Amniotic stem cell (primary cell): ENCODE measurements around the gene POLR1A.

ENCODE experiments used
- DNase-seq: peaks from one replicate; lab custom pipeline; 2025; lab: John Stamatoyannopoulos, UW

The POLR1A gene

DNA sequence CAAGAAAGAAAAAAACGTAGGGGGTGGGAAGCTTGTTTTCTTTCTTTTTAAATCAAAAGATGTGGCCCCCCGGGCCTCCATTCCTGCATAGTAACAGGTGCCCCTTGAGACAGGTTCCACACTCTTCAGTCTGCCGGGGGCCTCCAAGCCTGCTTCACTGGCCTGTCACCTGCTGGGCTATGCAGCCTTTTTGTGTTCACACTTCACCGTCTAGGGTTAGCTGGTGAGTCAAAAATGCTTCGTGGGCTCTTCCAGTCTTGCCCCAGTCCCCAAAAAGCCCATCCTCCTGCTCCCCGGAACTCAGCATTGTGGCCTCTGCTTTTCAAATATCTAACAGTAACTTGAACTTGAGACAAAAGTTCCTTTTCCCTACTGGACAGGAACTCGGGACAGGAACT lies 67.9 kb downstream of the POLR1A start:
- DNase-seq = no peak

DNA sequence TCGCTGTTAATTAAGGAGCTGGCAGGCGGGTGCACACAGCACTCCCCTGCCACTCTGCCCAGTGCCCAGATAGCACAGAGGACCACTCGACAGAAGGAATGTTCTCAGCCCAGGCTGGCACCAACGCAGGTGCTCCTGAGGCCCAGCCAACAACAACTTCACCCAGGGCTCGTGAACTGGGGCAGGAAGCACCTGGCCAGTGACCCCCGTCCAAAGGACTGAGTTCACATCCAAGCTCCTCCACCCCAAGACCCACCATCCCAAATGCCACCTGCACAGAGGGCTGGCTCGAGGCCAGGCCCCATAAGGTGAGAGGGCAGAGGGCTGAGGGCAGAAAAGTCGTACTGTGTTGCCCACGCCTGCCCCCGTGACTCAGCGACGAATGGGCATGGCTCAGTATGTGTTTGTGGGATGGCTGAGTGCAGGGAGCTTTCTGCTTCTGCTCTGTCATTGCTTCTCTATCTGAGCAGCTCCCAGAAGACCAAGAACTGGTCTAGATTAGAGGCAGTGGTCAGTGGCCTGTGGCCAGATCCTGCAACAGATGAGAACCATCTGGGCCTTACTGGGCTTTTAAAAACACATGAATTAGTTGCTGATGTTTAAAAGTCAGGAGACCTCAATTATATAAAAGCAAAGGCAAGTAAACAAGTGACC lies 68.4 kb downstream of the POLR1A start:
- DNase-seq = no peak

DNA sequence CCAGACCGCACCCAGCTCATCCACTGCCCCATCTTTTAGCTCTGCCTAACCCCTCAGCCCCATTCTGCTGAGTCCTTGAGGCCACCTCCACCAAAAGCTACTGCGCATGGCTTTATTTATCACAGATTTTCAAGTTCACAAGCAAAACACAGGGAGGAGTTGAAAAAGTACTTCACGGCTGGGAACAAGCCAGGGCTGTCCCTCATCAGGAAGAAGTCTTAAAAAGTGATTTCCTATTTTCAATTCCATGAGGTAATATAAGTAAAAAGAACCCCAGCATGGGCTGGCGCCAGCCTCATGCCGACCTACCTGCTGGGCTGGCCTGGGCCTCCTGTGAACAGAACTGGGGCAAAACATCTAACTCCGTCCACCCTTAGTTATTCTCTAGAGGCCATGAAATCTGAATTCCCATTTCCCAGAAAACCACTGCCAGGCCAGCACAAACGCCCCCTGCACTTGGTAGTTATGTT lies 69.0 kb downstream of the POLR1A start:
- DNase-seq = no peak

DNA sequence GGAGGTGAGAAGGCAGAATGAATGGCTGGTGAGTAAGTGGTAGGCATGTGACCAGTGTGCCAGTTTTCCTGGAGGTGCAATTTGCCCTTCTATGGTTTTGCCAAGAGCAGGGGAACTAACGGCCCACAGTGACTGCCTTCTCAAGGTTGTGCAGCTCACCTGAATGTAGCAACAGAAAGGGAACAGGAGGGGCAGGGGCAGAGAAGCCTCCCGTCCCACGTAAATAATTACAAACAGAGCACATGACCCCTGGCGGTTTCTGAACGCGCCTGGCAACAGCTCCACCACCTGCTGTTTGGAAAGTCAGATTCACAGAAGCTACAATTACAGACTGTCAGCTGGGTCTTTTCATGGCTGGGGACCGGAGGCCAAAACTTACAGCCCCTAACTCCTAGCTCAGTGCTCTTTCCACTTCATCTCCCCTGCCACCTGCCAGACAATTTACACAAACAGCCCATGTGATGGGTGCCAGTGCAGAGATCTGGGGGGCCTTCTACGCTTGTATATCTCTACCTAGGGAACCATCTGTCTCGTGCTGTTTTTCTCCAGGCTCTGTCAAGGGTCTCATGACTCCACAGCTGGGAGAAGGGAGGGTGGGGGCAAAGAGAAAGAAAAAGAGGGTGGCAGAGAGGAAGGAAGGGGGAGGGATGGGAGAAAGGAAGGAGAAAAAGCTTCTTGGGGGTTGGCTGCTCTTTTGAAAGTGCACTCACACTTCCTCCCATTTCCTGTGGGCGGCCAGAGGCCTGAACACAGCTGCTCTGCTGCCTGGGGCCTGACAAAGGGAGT lies 69.6 kb downstream of the POLR1A start:
- DNase-seq = no peak

DNA sequence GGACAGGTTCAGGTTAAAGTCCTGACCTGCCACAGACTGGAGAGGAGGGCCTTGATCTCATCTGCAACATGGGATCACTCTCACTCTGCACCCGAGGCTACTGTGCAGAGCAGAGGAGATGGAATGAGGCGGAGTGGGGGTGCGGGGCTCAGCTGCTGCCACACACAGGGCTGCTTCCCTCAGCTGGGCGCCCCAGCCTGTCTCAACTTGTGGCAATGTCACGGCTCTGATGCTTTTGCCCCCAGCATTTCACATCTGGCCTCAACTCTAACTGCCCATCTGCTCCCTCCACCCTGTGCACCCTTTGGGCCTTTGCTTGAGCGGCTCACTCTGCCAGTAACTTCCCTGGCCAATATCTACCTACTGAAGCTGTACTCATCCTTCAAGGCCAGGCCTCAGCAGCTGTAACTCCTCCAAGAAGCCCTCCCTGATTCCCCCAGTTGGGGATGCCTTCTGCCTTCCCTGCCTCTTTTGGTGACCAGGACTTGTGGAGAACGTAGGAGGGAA lies 70.3 kb downstream of the POLR1A start:
- no peak for DNase-seq

DNA sequence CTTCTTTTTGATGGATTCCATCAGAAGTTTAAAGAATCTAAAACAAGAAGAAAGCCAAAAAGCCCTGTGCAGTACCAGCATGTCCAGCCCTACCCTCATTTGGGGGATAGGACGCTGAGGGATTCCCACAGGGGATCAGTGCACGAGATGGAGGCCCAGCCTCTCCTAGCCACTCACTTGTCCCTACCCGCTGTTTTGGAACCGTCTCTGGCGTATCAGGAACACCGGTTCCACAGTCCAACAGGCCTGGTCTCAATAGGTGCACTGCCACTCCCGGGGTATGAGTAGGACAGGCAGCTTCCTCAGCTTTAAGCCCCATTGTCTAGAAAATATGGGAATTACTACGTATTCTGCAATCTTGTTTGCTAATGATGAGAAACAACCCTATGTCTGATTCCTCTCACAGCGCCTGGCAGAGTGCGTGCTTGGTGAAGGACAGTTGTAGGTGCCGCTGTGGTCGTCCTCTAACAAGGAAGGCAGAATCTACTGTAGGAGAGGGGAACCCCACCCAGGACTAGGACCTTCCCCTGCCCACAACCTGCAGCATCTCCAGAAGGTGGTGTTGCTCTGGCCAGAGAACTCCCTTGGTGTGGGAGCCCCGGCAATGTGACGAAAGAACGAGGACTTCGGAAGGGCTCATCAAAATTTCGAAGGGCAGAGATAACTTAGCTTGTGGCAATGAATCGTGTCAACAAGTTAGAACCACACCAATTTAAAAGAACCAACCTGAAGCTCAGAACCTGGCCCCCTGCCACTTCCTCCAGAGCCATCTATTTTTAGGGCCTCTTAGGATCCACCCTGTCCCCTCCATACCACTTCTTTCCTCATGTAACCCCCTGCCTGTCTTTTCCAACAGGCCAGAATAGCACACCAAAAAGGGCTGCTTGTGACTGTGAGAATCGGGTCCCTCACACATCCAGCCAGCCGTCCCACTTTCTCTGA lies 71.7 kb downstream of the POLR1A start:
- DNase-seq = no peak

DNA sequence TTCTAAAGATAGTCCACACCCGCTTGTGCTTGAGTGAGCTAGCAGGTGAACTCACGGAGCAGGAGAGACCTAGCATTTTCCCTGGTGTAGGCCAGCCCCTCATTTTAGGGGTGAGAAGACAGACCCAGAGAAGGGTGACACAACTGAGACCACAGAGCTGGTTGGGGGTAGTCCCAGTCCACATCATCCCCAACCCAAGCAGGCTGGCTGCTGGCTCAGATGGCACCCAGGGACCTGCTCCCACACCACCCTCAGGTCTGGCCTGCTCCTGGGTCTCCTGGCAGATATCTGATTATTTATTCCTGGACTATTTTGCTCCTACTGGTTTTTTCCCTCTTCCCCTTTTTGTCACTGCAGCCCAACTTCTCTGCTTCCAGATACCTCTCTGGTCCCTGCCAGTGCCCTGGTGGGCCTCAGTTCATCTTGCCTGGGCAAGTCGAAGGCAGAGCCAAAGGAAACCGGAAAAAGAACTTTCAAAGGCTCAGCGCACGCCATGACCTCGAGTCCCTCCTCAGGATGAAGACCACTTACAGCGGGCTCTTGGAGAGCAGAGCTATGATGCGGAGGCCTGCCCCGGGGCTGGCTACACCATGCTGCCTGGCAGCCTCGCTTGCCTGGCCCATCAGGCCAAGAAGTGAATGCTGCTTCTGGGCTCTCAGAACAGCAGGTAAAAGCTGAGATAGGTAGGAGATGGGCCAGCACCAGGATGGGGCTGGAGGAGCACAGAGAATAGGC lies 72.7 kb downstream of the POLR1A start:
- DNase-seq = no peak

DNA sequence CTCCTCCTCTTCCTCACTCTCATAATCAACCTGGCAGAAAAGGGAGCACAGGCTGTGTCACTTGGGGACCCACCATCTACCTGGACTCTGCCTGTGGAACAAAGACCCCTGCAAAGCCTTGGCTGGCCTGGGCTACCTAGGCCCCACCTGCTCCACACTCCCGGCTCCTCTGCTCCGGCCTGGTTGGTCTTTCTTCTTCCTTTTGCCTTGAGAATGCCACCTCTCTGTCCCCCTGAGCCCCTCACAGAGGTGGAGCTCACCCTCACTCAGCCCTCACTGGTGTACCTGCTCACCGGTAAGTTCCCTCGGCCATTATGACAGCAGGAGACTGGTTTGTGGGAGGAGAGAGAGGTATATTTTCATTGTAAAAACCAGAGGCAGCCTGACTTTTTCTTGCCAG lies 74.1 kb downstream of the POLR1A start:
- DNase-seq = no peak

DNA sequence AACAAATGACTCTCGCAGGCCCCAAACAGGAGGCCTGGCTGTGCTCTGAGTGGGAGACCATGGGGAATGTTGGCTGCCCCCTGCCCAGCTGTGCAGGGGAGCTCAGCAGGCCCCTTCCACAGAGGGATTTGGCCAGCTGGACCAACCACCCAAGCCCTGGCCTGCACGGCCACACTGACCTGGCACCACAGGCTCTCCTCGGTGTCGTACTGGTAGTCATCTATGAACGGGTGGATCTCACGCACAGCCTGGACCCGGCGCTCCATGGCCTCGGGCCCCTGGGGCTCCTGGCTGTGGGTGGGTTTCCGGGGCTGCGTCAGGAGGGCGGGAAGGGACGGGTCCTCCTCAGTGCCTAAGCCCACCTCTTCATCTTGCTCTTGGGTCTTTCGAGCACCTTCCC lies 74.5 kb downstream of the POLR1A start:
- DNase-seq = no peak

DNA sequence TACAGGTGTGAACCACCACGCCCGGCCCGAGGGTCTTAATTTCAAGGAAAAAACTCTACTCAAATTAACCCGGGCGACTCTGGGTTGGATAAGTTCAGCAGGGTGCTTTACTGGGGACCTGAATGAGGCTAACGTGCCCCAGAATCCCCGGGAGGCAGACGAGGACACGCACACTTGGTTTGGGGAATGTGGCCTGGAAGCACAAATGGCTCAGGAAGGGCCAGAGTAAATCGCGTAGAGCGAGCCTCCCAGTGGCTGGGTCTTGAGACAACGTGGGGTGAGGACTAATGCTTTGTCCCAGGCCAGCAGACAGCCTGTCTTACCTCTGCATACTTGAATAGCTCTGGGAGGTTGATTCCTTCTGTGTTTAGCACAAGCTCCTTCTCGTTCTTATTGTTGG lies 75.8 kb downstream of the POLR1A start:
- no peak for DNase-seq

DNA sequence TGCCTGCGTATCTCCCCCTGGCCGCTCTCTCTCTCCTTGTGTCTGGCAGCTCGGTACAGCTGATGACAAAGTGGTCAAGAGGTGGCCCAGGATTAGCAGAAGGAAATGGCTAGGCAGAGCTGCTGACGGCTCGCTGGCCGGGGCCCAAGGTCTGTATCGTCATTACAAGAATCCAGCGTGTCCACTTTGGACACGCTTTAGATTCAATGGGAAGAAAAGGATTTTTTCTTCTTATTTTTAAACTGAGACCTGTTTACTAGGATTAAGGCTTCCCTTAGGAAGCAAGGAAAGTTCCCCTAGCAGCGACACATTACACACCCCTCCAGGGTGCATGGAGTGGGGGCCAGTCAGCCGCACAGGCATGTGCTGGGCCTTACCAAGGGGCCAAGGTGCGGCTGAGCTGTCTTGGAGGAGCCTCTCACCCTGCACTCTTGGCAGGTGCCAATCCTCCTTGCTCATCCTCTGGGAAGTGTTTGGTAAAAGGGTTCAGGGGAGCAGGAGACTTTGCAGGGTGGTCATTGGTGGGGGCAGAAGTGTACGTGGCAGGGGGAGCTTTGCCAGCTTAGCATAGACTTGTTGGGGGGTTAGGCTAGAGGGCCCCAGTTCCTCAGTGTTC lies 76.8 kb downstream of the POLR1A start:
- no peak for DNase-seq

DNA sequence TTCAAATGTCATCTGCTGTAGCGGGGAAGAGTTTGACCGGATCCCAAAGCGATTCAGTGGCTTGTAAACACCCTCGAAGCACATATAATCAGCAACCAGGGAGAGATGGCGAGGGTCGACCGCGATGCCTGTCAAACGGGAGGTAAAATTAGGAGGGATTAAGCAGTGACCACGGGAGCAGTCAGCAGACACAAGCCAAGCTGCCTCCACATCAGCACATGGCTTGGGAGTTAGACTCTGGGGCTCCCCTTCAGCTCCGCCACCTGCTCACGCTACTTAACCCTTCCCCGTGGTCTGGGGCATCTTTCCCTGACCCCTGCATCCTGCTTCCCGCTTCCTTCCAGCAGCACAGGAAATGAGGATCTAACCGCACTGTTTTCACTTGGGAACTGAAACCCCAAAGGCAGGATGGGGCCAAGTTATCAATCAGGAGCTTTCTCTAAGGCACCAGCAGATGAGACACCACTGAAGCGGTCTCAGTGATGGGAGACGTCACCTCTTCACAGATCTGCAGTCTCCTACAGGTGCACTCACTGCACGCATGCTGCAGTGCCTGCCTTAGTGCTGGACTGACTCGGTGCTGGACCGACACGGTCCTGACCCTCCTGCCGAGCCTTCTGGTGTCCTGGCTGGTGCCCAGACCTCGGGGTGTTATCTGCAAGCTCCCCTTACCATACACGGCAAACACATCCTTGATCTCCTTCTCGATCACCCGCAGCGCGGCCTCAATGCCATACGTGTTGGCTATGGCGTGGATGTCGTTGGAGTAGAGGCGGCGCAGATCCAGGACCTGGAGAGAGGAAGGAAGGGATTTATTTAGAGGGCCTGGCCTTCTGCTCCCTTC lies 77.5 kb downstream of the POLR1A start:
- DNase-seq = no peak

DNA sequence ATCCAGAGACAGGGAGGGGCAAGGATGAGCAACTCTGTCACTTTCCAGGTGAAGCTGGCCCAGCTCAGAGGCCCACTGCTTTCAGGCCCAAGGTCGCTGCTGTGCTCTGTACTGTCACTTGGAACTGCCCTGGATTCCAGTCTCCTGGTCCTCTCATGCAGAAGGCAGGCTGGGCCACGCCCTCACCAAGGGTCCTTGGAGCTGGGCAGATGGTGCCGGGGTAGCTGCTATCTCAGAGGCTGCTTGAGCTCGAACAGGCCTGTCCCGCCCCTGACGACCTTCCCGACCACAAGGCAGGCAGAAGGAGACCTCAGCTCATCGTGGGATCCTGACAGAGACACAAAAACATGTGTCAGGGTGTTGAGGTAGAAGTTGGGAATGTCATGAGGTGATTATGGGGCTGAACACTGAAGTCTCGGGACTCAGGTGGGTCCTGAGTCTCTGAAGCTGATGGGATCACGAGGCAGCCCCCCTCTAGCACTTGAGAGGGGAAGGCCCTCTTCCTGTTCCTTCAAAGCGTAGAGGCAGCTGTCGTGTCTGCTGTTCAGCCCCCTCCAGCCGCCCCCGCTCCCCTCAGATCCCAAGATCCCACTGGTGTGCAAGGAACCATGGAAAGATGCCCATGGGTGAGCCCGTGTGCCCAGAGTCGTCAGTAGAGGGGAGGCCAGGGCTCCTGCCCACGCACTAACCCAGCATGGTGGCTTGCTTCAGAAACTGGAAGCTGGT lies 78.3 kb downstream of the POLR1A start:
- no peak for DNase-seq

DNA sequence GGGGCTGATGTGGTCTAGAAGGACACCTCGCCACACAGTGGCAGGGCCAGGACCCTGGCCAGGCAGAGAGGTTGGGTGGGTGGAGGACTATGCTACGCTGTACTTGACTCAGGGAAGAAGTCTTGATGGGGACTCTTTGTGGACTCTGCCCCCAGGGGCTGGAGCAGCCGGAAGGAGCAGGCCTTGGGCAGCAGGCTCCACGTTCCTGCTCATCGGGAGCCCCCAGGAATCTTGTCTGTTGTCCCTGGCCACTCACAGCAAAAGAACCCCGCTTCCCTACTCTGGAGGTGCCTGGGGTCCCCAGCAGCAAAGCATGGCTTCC lies 79.0 kb downstream of the POLR1A start:
- no peak for DNase-seq

DNA sequence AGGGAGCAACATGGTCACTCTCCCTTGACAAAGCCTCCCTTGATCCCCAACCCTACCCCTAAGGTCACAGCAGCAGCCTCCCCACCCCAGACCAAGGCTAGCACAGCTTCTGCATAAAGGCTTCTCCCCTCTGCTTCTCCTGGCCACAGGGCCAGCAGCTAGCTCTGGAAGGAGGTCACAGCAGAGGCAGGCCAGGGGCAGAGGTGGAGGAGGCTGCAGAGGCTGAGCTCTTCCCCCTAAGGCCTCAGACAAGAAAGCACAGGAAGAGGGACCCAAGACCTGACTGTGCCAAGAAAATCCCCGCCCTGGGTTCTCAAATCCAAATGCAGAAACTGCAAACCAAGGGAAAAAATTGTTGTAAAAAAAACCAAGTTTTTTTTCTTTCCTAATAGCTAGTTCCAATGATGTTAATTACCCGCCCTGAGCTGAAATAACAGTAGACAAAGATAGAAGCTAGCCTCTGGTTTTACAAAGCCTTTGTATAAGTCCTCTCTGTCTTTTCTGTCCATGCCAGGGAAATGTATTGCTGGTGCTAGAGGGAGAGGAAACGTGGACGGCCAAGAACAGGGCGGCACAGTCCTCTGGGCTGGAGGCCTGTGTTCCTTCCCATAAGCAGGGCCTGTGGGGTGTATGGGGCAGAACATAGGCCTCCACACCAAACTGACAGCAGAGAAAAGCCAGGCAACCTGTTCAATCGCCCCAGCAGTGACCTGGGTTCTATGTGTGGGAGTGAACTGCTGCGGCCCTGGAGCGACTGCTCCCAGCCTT lies 79.5 kb downstream of the POLR1A start:
- DNase-seq = no peak

DNA sequence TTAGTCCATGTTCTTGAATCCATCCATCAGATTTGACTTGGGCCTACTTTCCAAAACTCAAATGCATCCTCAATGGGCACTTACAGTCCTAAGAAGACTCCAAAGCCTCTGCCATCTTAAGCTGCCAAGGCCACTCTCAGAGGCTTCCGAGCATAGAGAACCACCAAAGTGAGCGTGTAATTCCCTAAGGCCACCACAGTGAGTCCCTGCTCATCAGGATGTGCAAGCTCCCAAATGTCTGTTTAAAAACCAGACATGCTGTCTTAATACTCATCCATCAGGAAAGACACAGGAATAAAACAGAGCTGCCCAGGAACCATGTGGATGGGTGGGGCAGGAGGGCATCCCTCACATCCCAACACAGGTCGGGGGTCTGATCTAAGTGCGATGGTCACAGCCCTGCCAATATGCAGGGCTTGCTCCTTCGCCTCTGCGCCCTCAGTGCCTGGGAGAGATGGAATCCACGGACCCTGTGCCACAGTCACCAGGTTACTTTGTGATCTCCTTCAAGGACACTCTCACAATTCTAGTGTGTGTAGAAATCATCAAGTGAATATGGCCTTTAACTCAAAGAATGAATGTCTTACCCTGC lies 80.4 kb downstream of the POLR1A start:
- DNase-seq = no peak

DNA sequence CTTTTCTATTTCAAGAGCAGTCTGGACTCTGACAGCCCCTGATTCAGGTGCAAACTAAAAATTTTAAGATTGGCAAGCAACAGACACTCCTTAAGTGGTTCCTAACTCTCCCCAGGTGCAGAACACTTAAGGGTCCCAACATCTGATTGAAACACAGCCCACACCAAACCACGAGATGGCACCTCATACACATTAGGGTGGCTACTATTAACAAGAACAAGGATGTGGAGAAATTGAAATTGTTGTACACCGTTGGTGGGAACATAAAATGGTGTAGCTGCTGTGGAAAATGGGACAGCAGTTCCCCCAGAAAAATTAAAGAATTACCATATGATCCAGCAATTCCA lies 82.3 kb downstream of the POLR1A start:
- DNase-seq = no peak

DNA sequence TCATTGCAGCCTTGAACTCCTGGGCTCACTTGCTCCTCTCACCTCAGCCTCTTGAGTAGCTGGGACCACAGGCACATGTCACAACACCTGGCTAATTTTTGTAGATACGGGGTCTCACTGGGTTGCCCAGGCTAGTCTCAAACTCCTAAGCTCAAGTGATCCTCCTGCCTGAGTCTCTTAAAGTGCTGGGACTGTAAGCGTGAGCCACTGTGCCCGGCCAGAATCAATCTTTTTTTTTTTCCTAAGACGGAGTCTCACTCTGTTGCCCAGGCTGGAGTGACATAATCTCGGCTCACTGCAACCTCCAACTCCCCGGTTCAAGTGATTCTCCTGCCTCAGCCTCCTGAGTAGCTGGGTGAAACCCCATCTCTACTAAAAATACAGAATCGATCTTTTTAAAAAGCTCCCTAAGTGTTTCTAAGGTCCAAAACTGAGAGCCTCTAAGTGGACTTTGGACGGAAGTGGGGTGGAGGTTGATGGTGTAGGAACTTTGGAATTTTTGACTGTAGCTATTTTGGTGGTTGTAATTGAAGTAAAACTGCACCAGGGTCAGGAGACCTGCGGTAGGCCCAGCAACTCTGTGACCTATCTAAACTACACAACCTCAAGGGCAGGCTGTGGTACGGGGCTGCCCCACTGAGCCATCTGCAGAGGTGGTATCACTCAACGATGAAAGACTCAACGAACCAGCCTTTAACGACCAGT lies 82.9 kb downstream of the POLR1A start:
- DNase-seq = no peak
